GM12892 (cell line): Measurements from ENCODE around the gene OXSM. TPM values are rescaled to one million over a fixed set of nuclear protein-coding genes. Genes with fewer than 3 reads are reported as not detected.

Experiments
- DNase-seq: peaks from one replicate; pipeline ENCODE4 v3.0.0; 2011; ENCODE audit not compliant: insufficient read length
- FAIRE-seq: peaks from 2 replicates; lab custom pipeline; 2011; peaks lifted over from hg19 to GRCh38; lab: Jason Lieb, UNC
- POLR2A ChIP-seq: IDR thresholded peaks from 2 replicates; pipeline ENCODE4 v1.6.1; 2011; ENCODE audit warnings: low read depth, low read length, control low read depth
- POLR2AphosphoS5 ChIP-seq: IDR thresholded peaks from 2 replicates; pipeline ENCODE4 v1.6.1; 2011; ENCODE audit warnings: low read depth, low read length, control low read depth
- TAF1 ChIP-seq: IDR thresholded peaks from 2 replicates; pipeline ENCODE4 v1.6.1; 2011; ENCODE audit warnings: low read depth, mild to moderate bottlenecking, control low read depth, low read length, borderline replicate concordance
- polyA plus RNA-seq: library from polyadenylated mRNA; unstranded; fragments of >200 nt; gene quantifications from one replicate; pipeline ENCODE4 v1.2.1, GENCODE V29; 2012; ENCODE audit warnings: missing spikeins, inconsistent platforms; ENCODE audit not compliant: missing spikeins

Gene OXSM
- polyA plus RNA-seq = 24.5 TPM

DNA sequence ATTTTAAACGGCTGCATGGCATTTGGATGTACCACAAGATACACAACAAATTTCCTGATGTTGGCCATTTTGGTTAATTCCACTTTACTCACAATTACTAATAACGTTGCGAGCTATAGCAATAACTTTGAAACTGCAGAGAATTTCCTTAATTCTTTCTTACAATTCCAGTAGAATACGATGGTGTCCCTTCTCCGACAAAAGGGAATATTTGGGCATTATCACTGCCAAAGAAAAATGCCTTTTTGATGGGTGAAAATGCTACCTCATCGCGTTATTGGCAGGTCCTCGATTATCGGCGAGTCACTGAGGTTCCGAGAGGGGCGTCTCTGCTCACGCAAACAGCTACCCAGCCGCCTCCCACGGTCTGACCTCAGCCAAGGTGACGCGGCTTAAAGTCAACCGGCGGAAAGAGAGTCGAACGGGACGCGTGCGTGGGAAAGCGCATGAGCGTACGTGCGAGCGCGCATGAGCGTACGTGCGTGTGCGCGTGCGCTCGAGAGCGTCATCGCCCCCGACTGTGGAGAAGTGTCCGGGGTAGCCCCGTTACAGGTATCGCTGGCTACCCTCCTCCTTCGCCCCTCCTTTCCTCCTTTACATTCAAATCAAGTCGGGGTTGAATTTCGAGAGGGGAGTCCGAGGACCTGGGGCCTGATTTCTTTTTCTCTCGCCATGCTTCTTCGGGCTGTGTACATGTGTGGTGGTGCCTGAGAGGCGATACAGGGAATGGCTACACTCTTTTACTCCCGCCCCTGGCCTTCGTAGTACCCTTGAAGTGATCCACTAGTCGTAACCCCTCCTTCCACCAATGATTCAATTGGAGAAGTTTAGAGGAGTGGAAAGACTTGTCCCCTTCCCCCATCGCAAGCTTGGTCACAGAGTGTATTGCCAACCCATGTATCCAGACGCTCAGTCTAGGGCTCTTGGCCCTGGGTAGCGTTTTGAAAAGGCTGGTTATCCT is at the start of gene OXSM:
Gene OXSM (plus strand): TSS at position 495 of the 961 bp plus-strand sequence. CDS start 931 bp downstream, outside the sequence.
- FAIRE-seq (peak; percentile 99), DNase-seq (peak; percentile 66)
- TF ChIP-seq TAF1 = peak; percentile 37; the same call in 1 of the 2 replicates
- peak; percentile 80; the same call in 1 of the 2 replicates for TF ChIP-seq POLR2AphosphoS5
- peak; percentile 88 for TF ChIP-seq POLR2A

GRCh38 chr3:25744470-25744869 is 45.4 kb upstream of the OXSM start:
- FAIRE-seq = no peak

DNA sequence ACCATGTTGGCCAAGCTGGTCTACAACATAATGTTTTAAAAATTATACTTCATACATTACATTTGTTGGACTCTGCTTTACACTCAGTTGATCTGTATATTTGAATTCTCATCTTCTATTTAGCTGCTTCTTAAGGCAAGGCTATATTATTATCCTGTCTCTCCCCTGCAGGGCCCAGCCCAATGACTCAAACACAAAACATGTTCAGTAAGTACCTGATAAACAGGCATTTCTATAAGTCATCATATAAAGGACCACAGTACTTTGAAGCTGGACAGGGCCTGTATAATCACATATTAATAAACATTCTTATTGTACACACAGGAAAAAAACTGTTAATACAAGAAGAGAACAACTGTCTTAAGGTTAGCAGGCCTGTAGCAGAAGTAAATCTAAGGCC is 42.9 kb upstream of the OXSM start:
- FAIRE-seq = no peak
- no peak for DNase-seq
- no peak for TF ChIP-seq POLR2A
- TF ChIP-seq POLR2AphosphoS5 = no peak
- no peak for TF ChIP-seq TAF1

More at GRCh38 chr3:25744470-25744869, 45.4 kb upstream of the OXSM start:
- DNase-seq = no peak
- TF ChIP-seq TAF1 = no peak
- no peak for TF ChIP-seq POLR2AphosphoS5
- TF ChIP-seq POLR2A = no peak

- no peak for DNase-seq
- FAIRE-seq = no peak
- no peak for TF ChIP-seq POLR2A
- no peak for TF ChIP-seq TAF1
- TF ChIP-seq POLR2AphosphoS5 = no peak
Measured at GRCh38 chr3:25748189-25748588, 41.7 kb upstream of the OXSM start.

GRCh38 chr3:25749031-25749581 is 40.8 kb upstream of the OXSM start:
- FAIRE-seq = no peak
- TF ChIP-seq TAF1 (no peak), POLR2AphosphoS5 (no peak), POLR2A (no peak)
- DNase-seq = no peak

GRCh38 chr3:25751048-25751447 is 38.8 kb upstream of the OXSM start:
- no peak for DNase-seq
- no peak for FAIRE-seq
- TF ChIP-seq TAF1 (no peak), POLR2AphosphoS5 (no peak), POLR2A (no peak)

DNA sequence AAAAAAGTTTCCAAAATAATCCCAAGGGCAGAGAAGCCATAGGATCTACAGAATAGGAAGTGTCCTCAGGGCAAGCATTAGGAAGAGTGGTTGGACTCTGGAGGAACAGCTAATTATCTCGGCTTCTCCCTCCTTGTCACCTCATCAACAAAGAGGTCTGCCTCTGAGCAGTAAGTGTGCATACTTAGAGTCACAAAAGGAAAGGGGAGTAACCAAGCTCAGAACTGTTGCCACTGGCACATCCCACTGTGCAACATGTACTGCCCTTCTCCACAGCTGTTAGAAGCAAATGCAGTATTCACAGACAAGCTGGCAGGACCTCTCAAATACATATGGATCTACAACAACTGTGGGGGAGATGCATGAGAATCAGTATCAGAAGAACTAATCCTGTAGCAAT is 38.2 kb upstream of the OXSM start:
- TF ChIP-seq POLR2A = no peak
- TF ChIP-seq POLR2AphosphoS5 = no peak
- no peak for TF ChIP-seq TAF1
- FAIRE-seq = peak; percentile 71
- no peak for DNase-seq

GRCh38 chr3:25768851-25769250 is 21.0 kb upstream of the OXSM start:
- FAIRE-seq = peak; percentile 64
- DNase-seq = no peak
- TF ChIP-seq POLR2A (no peak), TAF1 (no peak), POLR2AphosphoS5 (no peak)

GRCh38 chr3:25775936-25776335 is 14.0 kb upstream of the OXSM start:
- FAIRE-seq (no peak), DNase-seq (no peak)
- TF ChIP-seq TAF1 (no peak), POLR2A (no peak), POLR2AphosphoS5 (no peak)

DNA sequence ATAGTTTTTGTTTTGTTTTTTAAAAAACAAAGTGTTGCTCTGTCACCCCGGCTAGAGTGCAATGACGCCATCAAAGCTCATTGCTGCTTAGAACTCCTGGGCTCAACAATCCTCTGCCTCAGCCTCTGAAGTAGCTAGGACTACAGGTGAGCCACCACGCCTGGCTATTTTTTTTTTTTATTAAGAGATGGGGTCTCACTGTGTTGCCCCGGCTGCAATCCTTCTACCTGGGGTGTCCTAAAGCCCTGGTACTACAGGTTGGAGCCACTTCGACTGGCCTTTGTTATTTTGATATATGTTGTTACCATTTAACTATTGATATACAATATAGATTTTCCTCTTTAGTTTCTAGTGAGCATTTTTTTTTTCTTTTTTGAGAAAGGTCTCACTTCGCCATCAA is 9.3 kb upstream of the OXSM start:
- FAIRE-seq = peak; percentile 51
- TF ChIP-seq POLR2A = no peak
- no peak for TF ChIP-seq POLR2AphosphoS5
- no peak for TF ChIP-seq TAF1
- no peak for DNase-seq

DNA sequence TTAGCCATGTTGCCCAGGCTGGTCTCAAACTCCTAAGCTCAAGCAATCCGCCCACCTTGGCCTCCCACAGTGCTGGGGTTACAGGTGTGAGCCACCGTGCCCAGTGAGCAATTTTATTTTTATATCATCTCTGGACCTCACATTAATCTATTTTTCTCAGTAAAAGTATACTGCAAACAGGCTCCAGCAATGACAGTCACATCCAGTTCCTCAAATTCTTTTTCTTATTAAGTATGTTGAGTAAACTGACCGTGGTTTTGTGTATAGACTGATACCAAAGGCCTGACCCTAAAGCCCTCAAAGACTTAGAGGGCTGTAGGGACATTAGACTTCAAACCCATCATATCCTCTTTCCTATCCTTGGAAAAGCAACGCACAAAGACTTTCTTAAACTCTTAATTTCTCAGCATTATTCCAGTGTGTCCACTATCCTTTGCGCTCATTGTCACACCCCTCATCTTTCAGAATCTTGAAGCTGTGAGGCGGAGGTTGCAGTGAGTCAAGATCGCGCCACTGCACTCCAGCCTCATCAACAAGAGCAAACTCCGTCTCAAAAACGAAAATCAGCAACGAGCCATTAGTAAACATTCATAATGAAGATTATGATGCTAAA is 8.6 kb upstream of the OXSM start:
- DNase-seq (no peak), FAIRE-seq (peak; percentile 92)
- TF ChIP-seq TAF1 = no peak
- TF ChIP-seq POLR2AphosphoS5 = no peak
- no peak for TF ChIP-seq POLR2A
